Fibroblast of the aortic adventitia (primary cell): ENCODE results near the gene DHCR24. TPM values are rescaled to one million over a fixed set of nuclear protein-coding genes. Genes with fewer than 3 reads are reported as not detected.
"Not testable (repeated sequence)": the region's sequence is repeated elsewhere in the genome, so short reads cannot be mapped to it uniquely, and the experiment has no call there.

Experiments
- DNase-seq: peaks from one replicate; pipeline ENCODE4 v3.0.0-alpha.2; 2010; ENCODE audit warnings: low read depth
- H3K4me3 ChIP-seq: 2 replicates; pipeline ENCODE4 v1.5.1; 2011; ENCODE audit warnings: low read depth, mild to moderate bottlenecking, control low read depth, low read length, moderate library complexity
- CTCF ChIP-seq: IDR thresholded peaks from 2 replicates; pipeline ENCODE4 v1.5.1; 2011; ENCODE audit warnings: mild to moderate bottlenecking, low read length, control low read depth, inconsistent platforms; ENCODE audit not compliant: insufficient read depth
- total RNA-seq: library from RNA; depleted of rRNA; stranded (reverse); fragments of >200 nt; gene quantifications from 2 replicates; pipeline ENCODE4 v1.2.3, GENCODE V29; 2012; ENCODE audit warnings: low replicate concordance

The DHCR24 gene
- total RNA-seq, 1 donor = 123 TPM

GRCh38 chr1:54885807-54886723 is 930 bp downstream of the DHCR24 start:
- peak overlapping the region; percentile 96 for H3K4me3 ChIP-seq
- no peak for TF ChIP-seq CTCF
- DNase-seq = peak; percentile 29

- H3K4me3 ChIP-seq = peak overlapping the region; percentile 96
- TF ChIP-seq CTCF = no peak
- DNase-seq = no peak
Observed at GRCh38 chr1:54885237-54885679, 1.7 kb downstream of the DHCR24 start.

GRCh38 chr1:54884768-54885167 is 2.2 kb downstream of the DHCR24 start:
- no peak for TF ChIP-seq CTCF
- DNase-seq = no peak
- H3K4me3 ChIP-seq = peak overlapping the region; percentile 96

- peak overlapping the region; percentile 25 for H3K4me3 ChIP-seq
Observed at GRCh38 chr1:54884135-54884586, 2.8 kb downstream of the DHCR24 start.

GRCh38 chr1:54883349-54884102 is 3.5 kb downstream of the DHCR24 start:
- peak; percentile 79 for DNase-seq
- no peak for TF ChIP-seq CTCF
- H3K4me3 ChIP-seq = peak overlapping the region; percentile 22

More at GRCh38 chr1:54884135-54884586, 2.8 kb downstream of the DHCR24 start:
- no peak for TF ChIP-seq CTCF
- peak; percentile 74 for DNase-seq

- DNase-seq = no peak
- H3K4me3 ChIP-seq = no peak overlapping the region
- TF ChIP-seq CTCF = no peak
Observed at GRCh38 chr1:54882519-54882918, 4.5 kb downstream of the DHCR24 start.

- DNase-seq, H3K4me3 ChIP-seq: not testable (repeated sequence)
Observed at GRCh38 chr1:54881604-54882003, 5.4 kb downstream of the DHCR24 start.
